ENCODE results near the gene RASA3. TPM values are rescaled to one million over a fixed set of nuclear protein-coding genes. Genes with fewer than 3 reads are reported as not detected.

RASA3 gene
- total RNA-seq, 3 donors from 2014 or later, result 7.9 to 19.0 (median 8.4) TPM

GRCh38 chr13:114062754-114063153 is 69.7 kb downstream of the RASA3 start:
- DNase-seq, result no peak
- H3K9me3 ChIP-seq, result no peaks in the 10 kb centered on the region
- peaks cover 37% of the 10 kb centered on the region for H3K4me1 ChIP-seq (ENCODE audit: low read depth)
- TF ChIP-seq, protein P1, sequence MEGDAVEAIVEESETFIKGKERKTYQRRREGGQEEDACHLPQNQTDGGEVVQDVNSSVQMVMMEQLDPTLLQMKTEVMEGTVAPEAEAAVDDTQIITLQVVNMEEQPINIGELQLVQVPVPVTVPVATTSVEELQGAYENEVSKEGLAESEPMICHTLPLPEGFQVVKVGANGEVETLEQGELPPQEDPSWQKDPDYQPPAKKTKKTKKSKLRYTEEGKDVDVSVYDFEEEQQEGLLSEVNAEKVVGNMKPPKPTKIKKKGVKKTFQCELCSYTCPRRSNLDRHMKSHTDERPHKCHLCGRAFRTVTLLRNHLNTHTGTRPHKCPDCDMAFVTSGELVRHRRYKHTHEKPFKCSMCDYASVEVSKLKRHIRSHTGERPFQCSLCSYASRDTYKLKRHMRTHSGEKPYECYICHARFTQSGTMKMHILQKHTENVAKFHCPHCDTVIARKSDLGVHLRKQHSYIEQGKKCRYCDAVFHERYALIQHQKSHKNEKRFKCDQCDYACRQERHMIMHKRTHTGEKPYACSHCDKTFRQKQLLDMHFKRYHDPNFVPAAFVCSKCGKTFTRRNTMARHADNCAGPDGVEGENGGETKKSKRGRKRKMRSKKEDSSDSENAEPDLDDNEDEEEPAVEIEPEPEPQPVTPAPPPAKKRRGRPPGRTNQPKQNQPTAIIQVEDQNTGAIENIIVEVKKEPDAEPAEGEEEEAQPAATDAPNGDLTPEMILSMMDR (IDR thresholded peaks at IDR 0.05), result no peak
- intact Hi-C loops (cut with DNase I, micrococcal nuclease), result no loop called here
- no peaks in the 10 kb centered on the region for H3K36me3 ChIP-seq (ENCODE audit: low read depth)
- no peak for ATAC-seq
- H3K4me3 ChIP-seq, result no peak overlapping the region

- TF ChIP-seq, protein P1 (IDR thresholded peaks at IDR 0.05), result no peak
- Histone ChIP-seq H3K36me3 (ENCODE audit: low read depth) (no peaks in the 10 kb centered on the region), H3K4me1 (ENCODE audit: low read depth) (peaks cover 40% of the 10 kb centered on the region), H3K4me3 (no peak overlapping the region), H3K9me3 (no peaks in the 10 kb centered on the region)
- no peak for ATAC-seq
- no peak for DNase-seq
- intact Hi-C loops (cut with DNase I, micrococcal nuclease), result no loop called here
Observed at GRCh38 chr13:114062341-114062740, 70.1 kb downstream of the RASA3 start.

GRCh38 chr13:114061744-114062143 is 70.7 kb downstream of the RASA3 start:
- no peaks in the 10 kb centered on the region for H3K9me3 ChIP-seq
- H3K4me3 ChIP-seq, result no peak overlapping the region
- no peak for DNase-seq
- intact Hi-C loops (cut with DNase I, micrococcal nuclease), result no loop called here
- H3K36me3 ChIP-seq (ENCODE audit: low read depth), result no peaks in the 10 kb centered on the region
- TF ChIP-seq, protein P1 (IDR thresholded peaks at IDR 0.05), result no peak
- peaks cover 39% of the 10 kb centered on the region for H3K4me1 ChIP-seq (ENCODE audit: low read depth)
- no peak for ATAC-seq

GRCh38 chr13:114061047-114061446 is 71.4 kb downstream of the RASA3 start:
- Histone ChIP-seq H3K9me3 (no peaks in the 10 kb centered on the region), H3K4me3 (no peak overlapping the region), H3K36me3 (ENCODE audit: low read depth) (no peaks in the 10 kb centered on the region), H3K4me1 (ENCODE audit: low read depth) (peaks cover 32% of the 10 kb centered on the region)
- ATAC-seq (no peak), DNase-seq (no peak)
- intact Hi-C loops (cut with DNase I, micrococcal nuclease), result no loop called here
- TF ChIP-seq, protein P1 (IDR thresholded peaks at IDR 0.05), result no peak

DNA sequence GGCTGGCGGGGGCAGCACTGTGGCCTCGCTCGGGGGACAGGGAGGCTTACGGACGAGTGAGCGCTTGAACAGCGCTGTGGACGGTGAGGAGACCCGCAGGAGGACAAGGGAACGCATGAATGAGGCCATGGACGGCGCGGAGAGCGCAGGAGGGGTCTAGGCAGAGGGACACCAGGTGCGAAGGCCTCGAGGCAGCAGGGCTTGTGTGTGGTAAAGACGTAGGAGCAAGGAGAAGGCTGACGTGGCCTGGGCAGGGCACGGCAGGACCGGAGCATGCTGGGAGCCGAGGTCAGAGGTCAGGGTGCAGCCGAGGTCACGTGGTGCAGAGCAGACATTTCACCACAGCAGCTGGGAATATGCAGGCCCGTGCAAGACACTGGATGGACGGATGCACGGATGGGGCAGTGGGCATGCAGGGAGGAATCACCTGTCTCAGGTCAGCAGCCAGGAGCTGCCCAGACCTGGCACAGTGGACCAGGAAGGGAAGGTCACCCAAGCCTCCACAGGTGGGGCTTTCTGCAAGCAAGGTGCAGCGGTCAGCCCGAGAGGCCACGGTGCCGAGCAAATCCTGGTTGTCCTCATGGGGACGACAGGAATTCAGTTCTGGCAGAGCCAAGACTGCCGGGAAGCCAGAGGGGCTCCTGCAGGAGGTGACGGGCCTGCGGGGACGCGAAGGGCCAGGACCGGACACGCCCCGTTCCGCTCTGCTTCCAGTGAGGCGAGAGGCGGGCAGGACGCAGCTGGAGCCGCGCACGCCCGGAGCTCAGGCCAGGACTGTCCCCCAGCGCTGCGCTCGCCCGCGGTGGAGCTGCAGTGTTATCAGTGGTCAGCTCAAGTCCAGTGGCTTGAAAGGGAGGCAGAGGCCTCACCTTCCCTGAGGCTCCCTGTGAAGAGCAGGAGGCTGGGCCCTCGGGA is 72.2 kb downstream of the RASA3 start:
- Histone ChIP-seq H3K36me3 (ENCODE audit: low read depth) (no peaks in the 10 kb centered on the region), H3K9me3 (no peaks in the 10 kb centered on the region), H3K4me3 (no peak overlapping the region), H3K4me1 (ENCODE audit: low read depth) (peaks cover 25% of the 10 kb centered on the region)
- TF ChIP-seq, protein P1 (IDR thresholded peaks at IDR 0.05), result no peak
- DNase-seq (no peak), ATAC-seq (no peak)
- intact Hi-C loops (cut with DNase I, micrococcal nuclease), result no loop called here

All from mucosa of descending colon (tissue), 3 donors.